GM23338 (cell line): ENCODE data around the gene ZGLP1. TPM values are rescaled to one million over a fixed set of nuclear protein-coding genes. Genes with fewer than 3 reads are reported as not detected.

Source experiments
- ATAC-seq: fragments of 200-7000 bp; cut with Tn5 transposase; 3 replicates; pipeline ENCODE4 v1.9.1; 2020
- DNase-seq: peaks from one replicate; pipeline ENCODE4 v3.0.0-alpha.2; 2015; ENCODE audit warnings: low spot score
- H2AFZ ChIP-seq: fragments of 200-600 bp; sonication (generic); 2 replicates; pipeline ENCODE4 v1.8.0; 2016; ENCODE audit warnings: antibody characterized with exemption, mild to moderate bottlenecking, moderate library complexity
- H3F3A ChIP-seq: fragments of 200-600 bp; sonication (generic); replicated peaks from 2 replicates; pipeline ENCODE4 v1.8.0; 2017; ENCODE audit warnings: antibody characterized with exemption, mixed run types, low read depth
- H3K27ac ChIP-seq: fragments of 200-600 bp; sonication (generic); 2 replicates; pipeline ENCODE4 v1.6.1; 2016; ENCODE audit warnings: low read depth
- H3K27me3 ChIP-seq: fragments of 200-600 bp; sonication (generic); 2 replicates; pipeline ENCODE4 v1.8.0; 2016; ENCODE audit warnings: mild to moderate bottlenecking, mixed run types, moderate library complexity; ENCODE audit not compliant: insufficient read depth
- H3K36me3 ChIP-seq: fragments of 200-600 bp; sonication (generic); 2 replicates; pipeline ENCODE4 v1.8.0; 2016; ENCODE audit warnings: mild to moderate bottlenecking; ENCODE audit not compliant: insufficient read depth
- H3K4me1 ChIP-seq: fragments of 200-600 bp; sonication (generic); 2 replicates; pipeline ENCODE4 v1.8.0; 2016; ENCODE audit warnings: mild to moderate bottlenecking, moderate library complexity; ENCODE audit not compliant: insufficient read depth
- H3K4me2 ChIP-seq: fragments of 200-600 bp; sonication (generic); 2 replicates; pipeline ENCODE4 v1.7.1; 2017; ENCODE audit warnings: mixed run types
- H3K4me3 ChIP-seq: fragments of 200-600 bp; sonication (generic); 2 replicates; pipeline ENCODE4 v1.6.1; 2016; ENCODE audit warnings: mixed run types
- H3K79me2 ChIP-seq: fragments of 200-600 bp; sonication (generic); replicated peaks from 2 replicates; pipeline ENCODE4 v1.8.0; 2017; ENCODE audit warnings: mild to moderate bottlenecking; ENCODE audit not compliant: insufficient read depth
- H3K9me2 ChIP-seq: fragments of 200-600 bp; sonication (generic); 2 replicates; pipeline ENCODE4 v1.8.0; 2017; ENCODE audit not compliant: insufficient read depth
- H4K20me1 ChIP-seq: fragments of 200-600 bp; sonication (generic); replicated peaks from 2 replicates; pipeline ENCODE4 v1.8.0; 2017; ENCODE audit warnings: mild to moderate bottlenecking; ENCODE audit not compliant: insufficient read depth
- H3K27ac Mint-ChIP-seq: 2 replicates; pipeline ENCODE4 v1.8.0; 2020; ENCODE audit warnings: inconsistent platforms, mild to moderate bottlenecking, moderate library complexity, mixed read lengths
- H3K27me3 Mint-ChIP-seq: 3 replicates; pipeline ENCODE4 v1.8.0; 2022; ENCODE audit warnings: low read depth, mild to moderate bottlenecking, moderate library complexity, mixed read lengths, inconsistent platforms; ENCODE audit not compliant: insufficient read depth, poor library complexity
- H3K36me3 Mint-ChIP-seq: 3 replicates; pipeline ENCODE4 v1.8.0; 2021; ENCODE audit warnings: low read depth, mild to moderate bottlenecking, inconsistent platforms, moderate library complexity, mixed read lengths
- H3K4me1 Mint-ChIP-seq: 3 replicates; pipeline ENCODE4 v1.8.0; 2020; ENCODE audit warnings: mild to moderate bottlenecking, inconsistent platforms, mixed read lengths
- H3K4me3 Mint-ChIP-seq: 3 replicates; pipeline ENCODE4 v1.8.0; 2021; ENCODE audit warnings: moderate library complexity, mild to moderate bottlenecking, inconsistent platforms, mixed read lengths
- H3K9me3 Mint-ChIP-seq: 3 replicates; pipeline ENCODE4 v1.8.0; 2020; ENCODE audit warnings: moderate library complexity, mild to moderate bottlenecking, inconsistent platforms, mixed read lengths
- CREB1 ChIP-seq: fragments of 250-450 bp; sonication (Bioruptor Pico); IDR thresholded peaks from 2 replicates; pipeline ENCODE4 v1.5.0; 2020; ENCODE audit warnings: low read depth, mild to moderate bottlenecking, moderate library complexity
- ETS1 ChIP-seq: IDR thresholded peaks from 2 replicates; pipeline ENCODE4 v1.6.1; 2016; ENCODE audit warnings: antibody characterized with exemption
- NANOG ChIP-seq: IDR thresholded peaks from 2 replicates; pipeline ENCODE4 v1.6.1; 2016; ENCODE audit warnings: antibody characterized with exemption, borderline replicate concordance
- POLR2AphosphoS5 ChIP-seq: IDR thresholded peaks from 2 replicates; pipeline ENCODE4 v1.6.1; 2016; ENCODE audit warnings: antibody characterized with exemption, low read depth
- ZNF114 ChIP-seq: fragments of 250-450 bp; sonication (Bioruptor Pico); IDR thresholded peaks from 2 replicates; pipeline ENCODE4 v1.5.0; 2020; ENCODE audit warnings: mild to moderate bottlenecking, moderate library complexity
- ZNF331 ChIP-seq: fragments of 250-450 bp; sonication (Bioruptor Pico); IDR thresholded peaks from 2 replicates; pipeline ENCODE4 v1.5.0; 2020; ENCODE audit warnings: low read depth, mild to moderate bottlenecking, moderate library complexity
- polyA plus RNA-seq: library from polyadenylated mRNA; unstranded; fragments of >200 nt; fragmentation: Nextera tagmentation; extraction: Ambion mirVana; gene quantifications from 2 replicates; pipeline ENCODE4 v1.2.1, GENCODE V29; 2016
- total RNA-seq: library from RNA; depleted of rRNA; stranded (reverse); fragments of >200 nt; shearing (Covaris generic); gene quantifications from 2 replicates; pipeline ENCODE4 v1.2.3, GENCODE V29; 2014
- TF ChIP-seq, protein P1 (sequence below): fragments of 250-450 bp; sonication (Bioruptor Pico); IDR thresholded peaks from 2 replicates; pipeline ENCODE4 v1.5.0; 2020; ENCODE audit warnings: mild to moderate bottlenecking, moderate library complexity

The ZGLP1 gene
- total and polyA plus RNA-seq, 2 experiments from 2014 or later, result 1.5 to 5.3 TPM

DNA sequence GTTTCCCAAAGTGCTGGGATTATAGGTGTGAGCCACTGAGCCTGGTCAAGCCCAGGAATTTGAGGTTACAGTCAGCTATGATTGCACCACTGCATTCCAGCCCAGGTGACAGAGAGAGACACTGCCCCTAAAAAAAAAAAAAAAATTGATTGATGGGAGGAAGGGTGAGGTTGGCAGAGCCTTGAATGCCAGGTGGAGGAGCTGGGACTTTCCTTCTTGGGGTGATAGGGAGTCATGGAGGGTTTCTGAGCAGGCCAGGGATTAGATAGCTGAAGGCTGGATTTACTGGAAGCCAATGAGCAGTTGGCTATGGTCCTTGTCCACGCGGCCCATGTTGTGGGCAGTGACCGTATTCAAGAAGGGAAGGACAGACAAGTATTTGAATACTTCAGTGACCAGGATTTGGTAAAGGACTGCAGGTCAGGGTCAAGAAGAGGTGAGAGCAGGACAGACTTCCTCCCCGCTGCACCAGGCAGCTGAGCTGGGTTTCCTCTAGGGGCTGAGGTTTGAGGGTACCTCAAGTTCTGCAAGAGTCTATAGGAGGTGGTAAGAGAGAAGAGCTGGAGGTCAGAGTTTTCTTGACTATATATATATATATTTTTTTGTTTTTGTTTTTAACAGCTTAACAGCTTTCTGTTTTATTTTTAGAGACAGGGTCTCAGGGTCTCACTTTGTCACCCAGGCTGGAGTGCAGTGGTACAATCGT, 29.7 kb downstream of the ZGLP1 start:
- ATAC-seq, result no peak

More for the DNA sequence above, 29.7 kb downstream of the ZGLP1 start:
- Mint-ChIP-seq H3K27ac (no peak overlapping the region), H3K36me3 (peaks cover 7% of the 10 kb centered on the region; the same call in 2 of the 3 replicates), H3K4me1 (0 out of 3 replicates have a peak, but pooled peaks cover 4% of the 10 kb centered on the region), H3K9me3 (no peaks in the 10 kb centered on the region), H3K4me3 (no peak overlapping the region), H3K27me3 (peaks cover 2% of the 10 kb centered on the region)
- peaks cover 6% of the 10 kb centered on the region; the same call in 1 of the 2 replicates for H4K20me1 ChIP-seq
- H3K9me2 ChIP-seq, result no peaks in the 10 kb centered on the region
- H3K4me3 ChIP-seq, result no peak overlapping the region
- H3K4me2 ChIP-seq, result no peak overlapping the region
- H3K4me1 ChIP-seq, result no peaks in the 10 kb centered on the region
- H3K79me2 ChIP-seq, result no peaks in the 10 kb centered on the region
- no peaks in the 10 kb centered on the region for H3K27me3 ChIP-seq
- DNase-seq, result no peak
- H2AFZ ChIP-seq, result no peak overlapping the region
- H3F3A ChIP-seq, result no peaks in the 10 kb centered on the region
- no peak overlapping the region for H3K27ac ChIP-seq
- no peak for TF ChIP-seq CREB1 (CRISPR knock-in tag)
- TF ChIP-seq, protein P1, sequence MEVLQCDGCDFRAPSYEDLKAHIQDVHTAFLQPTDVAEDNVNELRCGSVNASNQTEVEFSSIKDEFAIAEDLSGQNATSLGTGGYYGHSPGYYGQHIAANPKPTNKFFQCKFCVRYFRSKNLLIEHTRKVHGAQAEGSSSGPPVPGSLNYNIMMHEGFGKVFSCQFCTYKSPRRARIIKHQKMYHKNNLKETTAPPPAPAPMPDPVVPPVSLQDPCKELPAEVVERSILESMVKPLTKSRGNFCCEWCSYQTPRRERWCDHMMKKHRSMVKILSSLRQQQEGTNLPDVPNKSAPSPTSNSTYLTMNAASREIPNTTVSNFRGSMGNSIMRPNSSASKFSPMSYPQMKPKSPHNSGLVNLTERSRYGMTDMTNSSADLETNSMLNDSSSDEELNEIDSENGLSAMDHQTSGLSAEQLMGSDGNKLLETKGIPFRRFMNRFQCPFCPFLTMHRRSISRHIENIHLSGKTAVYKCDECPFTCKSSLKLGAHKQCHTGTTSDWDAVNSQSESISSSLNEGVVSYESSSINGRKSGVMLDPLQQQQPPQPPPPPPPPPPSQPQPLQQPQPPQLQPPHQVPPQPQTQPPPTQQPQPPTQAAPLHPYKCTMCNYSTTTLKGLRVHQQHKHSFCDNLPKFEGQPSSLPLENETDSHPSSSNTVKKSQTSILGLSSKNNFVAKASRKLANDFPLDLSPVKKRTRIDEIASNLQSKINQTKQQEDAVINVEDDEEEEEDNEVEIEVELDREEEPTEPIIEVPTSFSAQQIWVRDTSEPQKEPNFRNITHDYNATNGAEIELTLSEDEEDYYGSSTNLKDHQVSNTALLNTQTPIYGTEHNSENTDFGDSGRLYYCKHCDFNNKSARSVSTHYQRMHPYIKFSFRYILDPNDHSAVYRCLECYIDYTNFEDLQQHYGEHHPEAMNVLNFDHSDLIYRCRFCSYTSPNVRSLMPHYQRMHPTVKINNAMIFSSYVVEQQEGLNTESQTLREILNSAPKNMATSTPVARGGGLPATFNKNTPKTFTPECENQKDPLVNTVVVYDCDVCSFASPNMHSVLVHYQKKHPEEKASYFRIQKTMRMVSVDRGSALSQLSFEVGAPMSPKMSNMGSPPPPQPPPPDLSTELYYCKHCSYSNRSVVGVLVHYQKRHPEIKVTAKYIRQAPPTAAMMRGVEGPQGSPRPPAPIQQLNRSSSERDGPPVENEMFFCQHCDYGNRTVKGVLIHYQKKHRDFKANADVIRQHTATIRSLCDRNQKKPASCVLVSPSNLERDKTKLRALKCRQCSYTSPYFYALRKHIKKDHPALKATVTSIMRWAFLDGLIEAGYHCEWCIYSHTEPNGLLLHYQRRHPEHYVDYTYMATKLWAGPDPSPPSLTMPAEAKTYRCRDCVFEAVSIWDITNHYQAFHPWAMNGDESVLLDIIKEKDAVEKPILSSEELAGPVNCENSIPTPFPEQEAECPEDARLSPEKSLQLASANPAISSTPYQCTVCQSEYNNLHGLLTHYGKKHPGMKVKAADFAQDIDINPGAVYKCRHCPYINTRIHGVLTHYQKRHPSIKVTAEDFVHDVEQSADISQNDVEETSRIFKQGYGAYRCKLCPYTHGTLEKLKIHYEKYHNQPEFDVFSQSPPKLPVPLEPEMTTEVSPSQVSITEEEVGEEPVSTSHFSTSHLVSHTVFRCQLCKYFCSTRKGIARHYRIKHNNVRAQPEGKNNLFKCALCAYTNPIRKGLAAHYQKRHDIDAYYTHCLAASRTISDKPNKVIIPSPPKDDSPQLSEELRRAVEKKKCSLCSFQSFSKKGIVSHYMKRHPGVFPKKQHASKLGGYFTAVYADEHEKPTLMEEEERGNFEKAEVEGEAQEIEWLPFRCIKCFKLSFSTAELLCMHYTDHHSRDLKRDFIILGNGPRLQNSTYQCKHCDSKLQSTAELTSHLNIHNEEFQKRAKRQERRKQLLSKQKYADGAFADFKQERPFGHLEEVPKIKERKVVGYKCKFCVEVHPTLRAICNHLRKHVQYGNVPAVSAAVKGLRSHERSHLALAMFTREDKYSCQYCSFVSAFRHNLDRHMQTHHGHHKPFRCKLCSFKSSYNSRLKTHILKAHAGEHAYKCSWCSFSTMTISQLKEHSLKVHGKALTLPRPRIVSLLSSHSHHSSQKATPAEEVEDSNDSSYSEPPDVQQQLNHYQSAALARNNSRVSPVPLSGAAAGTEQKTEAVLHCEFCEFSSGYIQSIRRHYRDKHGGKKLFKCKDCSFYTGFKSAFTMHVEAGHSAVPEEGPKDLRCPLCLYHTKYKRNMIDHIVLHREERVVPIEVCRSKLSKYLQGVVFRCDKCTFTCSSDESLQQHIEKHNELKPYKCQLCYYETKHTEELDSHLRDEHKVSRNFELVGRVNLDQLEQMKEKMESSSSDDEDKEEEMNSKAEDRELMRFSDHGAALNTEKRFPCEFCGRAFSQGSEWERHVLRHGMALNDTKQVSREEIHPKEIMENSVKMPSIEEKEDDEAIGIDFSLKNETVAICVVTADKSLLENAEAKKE (CRISPR knock-in tag), result no peak
- TF ChIP-seq ZNF331 (CRISPR knock-in tag), result no peak
- TF ChIP-seq ZNF114 (CRISPR knock-in tag), result no peak
- no peak for TF ChIP-seq POLR2AphosphoS5
- TF ChIP-seq ETS1, result no peak
- no peak for TF ChIP-seq NANOG
- H3K36me3 ChIP-seq, result no peaks in the 10 kb centered on the region
